ENCODE measurements around the gene FILIP1L. TPM values are rescaled to one million over a fixed set of nuclear protein-coding genes. Genes with fewer than 3 reads are reported as not detected.

The FILIP1L gene
- total and polyA plus RNA-seq, 2 of the 8 experiments (the other 6 are each of a cell fraction or from before 2014, with no cell fraction given), result 0.06 to 0.09 TPM

DNA sequence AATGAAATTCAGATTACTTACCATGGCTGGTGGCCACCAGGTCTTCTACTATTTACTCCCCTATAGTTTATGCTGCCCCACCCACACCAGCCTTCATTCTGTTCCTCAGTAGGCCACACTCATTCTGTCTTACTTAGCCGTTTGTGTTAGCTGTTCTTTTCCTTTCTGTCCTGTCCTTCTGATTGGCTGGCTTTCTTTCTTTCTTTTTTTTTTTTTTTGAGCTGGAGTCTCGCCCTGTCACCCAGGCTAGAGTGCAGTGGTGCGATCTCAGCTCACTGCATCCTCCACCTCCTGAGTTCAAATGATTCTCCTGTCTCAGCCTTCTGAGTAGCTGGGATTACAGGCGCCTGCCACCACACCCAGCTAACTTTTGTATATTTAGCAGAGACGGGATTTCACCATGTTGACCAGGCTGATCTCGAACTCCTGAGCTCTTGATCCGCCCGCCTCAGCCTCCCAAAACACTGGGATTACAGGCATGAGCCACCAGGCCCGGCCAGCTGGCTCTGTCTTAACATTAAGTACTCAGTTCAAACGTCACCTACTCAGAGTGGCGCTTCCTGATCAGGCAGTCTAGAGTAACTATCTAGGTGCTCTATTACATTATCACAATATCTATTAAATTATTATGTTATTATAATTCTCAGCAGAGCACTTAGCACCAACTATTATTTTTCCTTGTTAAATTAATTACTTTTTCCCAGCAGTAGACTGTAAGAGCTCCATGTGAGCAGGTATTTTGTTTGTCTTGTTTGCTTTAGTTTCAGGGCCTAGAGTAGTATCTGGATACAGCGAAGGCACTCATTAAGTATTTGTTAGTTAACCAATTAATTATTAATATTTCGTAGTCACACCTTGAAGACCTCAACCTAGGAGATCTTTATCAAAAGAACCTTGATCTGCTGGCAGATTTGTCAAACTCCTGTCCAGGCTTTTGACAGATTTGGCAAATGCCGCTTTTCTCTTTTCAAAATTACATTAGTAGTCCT, 290.3 kb downstream of the FILIP1L start:
- H2AK5ac ChIP-seq (ENCODE audit: low read depth, low read length), result no peak overlapping the region
- no peak for DNase-seq (ENCODE audit: low read depth in 1 of 2, low spot score in 2 of 2)
- no peak overlapping the region for H3K4ac ChIP-seq (replicated peaks; ENCODE audit: insufficient read length, low read depth, low read length)
- no peak overlapping the region for H2BK5ac ChIP-seq (ENCODE audit: low read depth, low read length)
- H4K5ac ChIP-seq (ENCODE audit: insufficient read length, low read depth, low read length), result no peak overlapping the region
- H3K79me1 ChIP-seq (ENCODE audit: low read depth, low read length), result no peaks in the 10 kb centered on the region; the same call in none of the 2 replicates
- H3K36me3 ChIP-seq (ENCODE audit: control insufficient read depth in 2 of 4, insufficient read depth in 4 of 4, low read length in 3 of 4), result no peaks in the 10 kb centered on the region
- H3K18ac ChIP-seq (ENCODE audit: extremely low read depth, low read length), result no peak overlapping the region
- no peaks in the 10 kb centered on the region for H4K20me1 ChIP-seq (replicated peaks in 1 of 2; ENCODE audit: control insufficient read depth in 1 of 2, insufficient read depth in 2 of 2, low read length in 2 of 2)
- H2BK15ac ChIP-seq (ENCODE audit: low read length), result no peak overlapping the region
- H2BK20ac ChIP-seq (ENCODE audit: low read length), result no peak overlapping the region
- ChIA-PET CTCF (ENCODE audit: partially characterized antibody) (interaction anchor here (0.5 to 3.6 kb wide), 6 partner anchors 8 to 543 kb away, joined by 3 to 18 read pairs (median 6); no protein-coding TSS in a partner anchor), POLR2A (ENCODE audit: partially characterized antibody) (no interaction called here)
- no peaks in the 10 kb centered on the region for H3K23me2 ChIP-seq (ENCODE audit: low read depth, low read length)
- H3K4me3 ChIP-seq (ENCODE audit: extremely low read depth in 1 of 4, insufficient read depth in 2 of 4, low read depth in 3 of 4, low read length in 4 of 4), result no peak overlapping the region
- H3K27ac ChIP-seq (ENCODE audit: low read depth, low read length), result no peak overlapping the region
- no peak overlapping the region for H3K14ac ChIP-seq (ENCODE audit: insufficient read length)
- 84% methylated on average over 12 of the region's 14 CpGs; no CpG with 5 or more reads in 1 of the 2 experiments for WGBS, 2 experiments (ENCODE audit: extremely low coverage in 1 of 2, insufficient coverage in 1 of 2, insufficient read length in 1 of 2, insufficient replicate concordance in 2 of 2, low coverage in 1 of 2, low lambda C conversion rate in 2 of 2, missing lambda C conversion rate in 1 of 2)
- H2AFZ ChIP-seq (ENCODE audit: low read length), result no peak overlapping the region
- no peak overlapping the region for H4K8ac ChIP-seq (ENCODE audit: extremely low read depth, insufficient read depth, low read length)
- H2BK120ac ChIP-seq (replicated peaks; ENCODE audit: low read depth, low read length), result no peak overlapping the region
- H2BK12ac ChIP-seq (ENCODE audit: low read depth, low read length), result no peak overlapping the region
- H3K4me2 ChIP-seq (ENCODE audit: insufficient read depth in 1 of 2, low read depth in 2 of 2, low read length in 2 of 2), result no peak overlapping the region
- no peaks in the 10 kb centered on the region for H3K9me3 ChIP-seq (ENCODE audit: insufficient read depth in 2 of 2, low read depth in 1 of 2, low read length in 1 of 2)
- FAIRE-seq, result no peak
- H3K4me1 ChIP-seq (replicated peaks in 1 of 4; ENCODE audit: control insufficient read depth in 3 of 4, insufficient read depth in 4 of 4, low read length in 3 of 4), result no peaks in the 10 kb centered on the region; a peak in 1 of 7 replicates
- no peaks in the 10 kb centered on the region for H3K27me3 ChIP-seq (replicated peaks in 1 of 4; ENCODE audit: control insufficient read depth in 3 of 4, extremely low read depth in 1 of 4, insufficient read depth in 3 of 4, low read length in 3 of 4)
- H4K91ac ChIP-seq (replicated peaks; ENCODE audit: insufficient read length, low read length), result no peak overlapping the region
- H3K79me2 ChIP-seq (ENCODE audit: control insufficient read depth in 1 of 2, insufficient read depth in 2 of 2, low read length in 2 of 2), result peaks cover 0 to 35% of the 10 kb centered on the region in 2 experiments; a peak in 2 of 4 replicates
- no peak overlapping the region for H3K56ac ChIP-seq (replicated peaks; ENCODE audit: insufficient read length, low read depth, low read length)
- no peak overlapping the region for H3K9ac ChIP-seq (replicated peaks in 1 of 4; ENCODE audit: extremely low read depth in 1 of 4, low read depth in 3 of 4, low read length in 3 of 4)
- H3K23ac ChIP-seq (ENCODE audit: insufficient read length), result no peak overlapping the region
- TF ChIP-seq CBX8 (IDR thresholded peaks at IDR 0.05; ENCODE audit: borderline replicate concordance, low read depth, low read length), result no peak
- TF ChIP-seq, protein P1, sequence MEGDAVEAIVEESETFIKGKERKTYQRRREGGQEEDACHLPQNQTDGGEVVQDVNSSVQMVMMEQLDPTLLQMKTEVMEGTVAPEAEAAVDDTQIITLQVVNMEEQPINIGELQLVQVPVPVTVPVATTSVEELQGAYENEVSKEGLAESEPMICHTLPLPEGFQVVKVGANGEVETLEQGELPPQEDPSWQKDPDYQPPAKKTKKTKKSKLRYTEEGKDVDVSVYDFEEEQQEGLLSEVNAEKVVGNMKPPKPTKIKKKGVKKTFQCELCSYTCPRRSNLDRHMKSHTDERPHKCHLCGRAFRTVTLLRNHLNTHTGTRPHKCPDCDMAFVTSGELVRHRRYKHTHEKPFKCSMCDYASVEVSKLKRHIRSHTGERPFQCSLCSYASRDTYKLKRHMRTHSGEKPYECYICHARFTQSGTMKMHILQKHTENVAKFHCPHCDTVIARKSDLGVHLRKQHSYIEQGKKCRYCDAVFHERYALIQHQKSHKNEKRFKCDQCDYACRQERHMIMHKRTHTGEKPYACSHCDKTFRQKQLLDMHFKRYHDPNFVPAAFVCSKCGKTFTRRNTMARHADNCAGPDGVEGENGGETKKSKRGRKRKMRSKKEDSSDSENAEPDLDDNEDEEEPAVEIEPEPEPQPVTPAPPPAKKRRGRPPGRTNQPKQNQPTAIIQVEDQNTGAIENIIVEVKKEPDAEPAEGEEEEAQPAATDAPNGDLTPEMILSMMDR (IDR thresholded peaks at IDR 0.05; ENCODE audit: control extremely low read depth in 1 of 3, insufficient read depth in 1 of 3, low read depth in 1 of 3, low read length in 3 of 3), result no peak
- TF ChIP-seq GTF2F1 (IDR thresholded peaks at IDR 0.05; ENCODE audit: borderline replicate concordance, low read depth, low read length), result no peak
- TF ChIP-seq PHF8 (conservative IDR thresholded peaks at IDR 0.05; ENCODE audit: low read depth, low read length), result no peak
- no peak for TF ChIP-seq KDM1A (IDR thresholded peaks at IDR 0.05; ENCODE audit: borderline replicate concordance, low read length)
- TF ChIP-seq, protein P2, sequence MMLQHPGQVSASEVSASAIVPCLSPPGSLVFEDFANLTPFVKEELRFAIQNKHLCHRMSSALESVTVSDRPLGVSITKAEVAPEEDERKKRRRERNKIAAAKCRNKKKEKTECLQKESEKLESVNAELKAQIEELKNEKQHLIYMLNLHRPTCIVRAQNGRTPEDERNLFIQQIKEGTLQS (IDR thresholded peaks at IDR 0.05; ENCODE audit: insufficient read depth, low read depth, low read length), result no peak
- TF ChIP-seq JUND (IDR thresholded peaks at IDR 0.05; ENCODE audit: low read length), result no peak
- TF ChIP-seq JUN (IDR thresholded peaks at IDR 0.05; ENCODE audit: low read depth, low read length), result no peak

Data from H1 (cell line).